MCF 10A (cell line): Measurements from ENCODE around the gene CSF2RB. TPM values are rescaled to one million over a fixed set of nuclear protein-coding genes. Genes with fewer than 3 reads are reported as not detected.

Source experiments
- BruUV-seq: library from RNA; stranded (reverse); fragments of 400-500 nt; replicated peaks from 2 replicates; lab custom pipeline; 2021; lab: Mats Ljungman, UMichigan
- CTCF ChIA-PET: fragments of 300-600 bp; sonication (Branson Sonifier 250); formaldehyde crosslinking; extraction: SDS; loops from one replicate; lab custom pipeline; 2021; ENCODE audit warnings: antibody characterized with exemption, inconsistent platforms; lab: Yijun Ruan, JAX
- POLR2A ChIA-PET: fragments of 300-600, 350-650 bp; sonication (Branson Sonifier 250); formaldehyde crosslinking; extraction: SDS; loops from one replicate; lab custom pipeline; 2020; ENCODE audit warnings: antibody characterized with exemption, inconsistent platforms; lab: Yijun Ruan, JAX
- DNase-seq: peaks from one replicate; pipeline ENCODE4 v3.0.0-alpha.2; 2018; ENCODE audit not compliant: unreplicated experiment
- H3K27ac Mint-ChIP-seq: one replicate; pipeline ENCODE4 v1.8.0; 2022; ENCODE audit warnings: mild to moderate bottlenecking, low read depth, mixed read lengths; ENCODE audit not compliant: unreplicated experiment
- H3K27me3 Mint-ChIP-seq: one replicate; pipeline ENCODE4 v1.8.0; 2022; ENCODE audit warnings: mixed read lengths; ENCODE audit not compliant: insufficient read depth, unreplicated experiment
- H3K36me3 Mint-ChIP-seq: one replicate; pipeline ENCODE4 v1.8.0; 2022; ENCODE audit warnings: mild to moderate bottlenecking, moderate library complexity, mixed read lengths; ENCODE audit not compliant: insufficient read depth, unreplicated experiment
- H3K4me1 Mint-ChIP-seq: one replicate; pipeline ENCODE4 v1.8.0; 2022; ENCODE audit warnings: mixed read lengths; ENCODE audit not compliant: insufficient read depth, unreplicated experiment
- H3K4me3 Mint-ChIP-seq: one replicate; pipeline ENCODE4 v1.8.0; 2022; ENCODE audit warnings: mild to moderate bottlenecking, moderate library complexity, mixed read lengths; ENCODE audit not compliant: unreplicated experiment
- H3K9me3 Mint-ChIP-seq: one replicate; pipeline ENCODE4 v1.8.0; 2022; ENCODE audit warnings: mixed read lengths; ENCODE audit not compliant: unreplicated experiment
- CTCF ChIP-seq: fragments of 200-600 bp; IDR thresholded peaks from one replicate; pipeline ENCODE4 v1.8.0; 2022; ENCODE audit warnings: antibody characterized with exemption, mild to moderate bottlenecking; ENCODE audit not compliant: unreplicated experiment
- intact Hi-C: fragments of 100-400 bp; cut with micrococcal nuclease; formaldehyde crosslinking; loops from 2 replicates; pipeline ENCODE4 v1.14.1; 2022
- total RNA-seq: library from RNA; stranded (reverse); gene quantifications from 2 replicates; pipeline ENCODE4 v1.2.3, GENCODE V29; 2022

The CSF2RB gene
- total RNA-seq, 1 experiment from 2014 or later = not detected

- no TSS peak for BruUV-seq
- ChIA-PET CTCF (interaction anchor here (0.6 kb wide), 1 partner anchor 50 kb away, joined by 4 read pairs; no protein-coding TSS in a partner anchor), POLR2A (no interaction called here)
- Mint-ChIP-seq H3K4me1 (no peaks in the 10 kb centered on the region), H3K27me3 (peaks cover 67% of the 10 kb centered on the region), H3K9me3 (no peaks in the 10 kb centered on the region), H3K36me3 (no peaks in the 10 kb centered on the region), H3K27ac (no peak overlapping the region), H3K4me3 (no peak overlapping the region)
- no peak for DNase-seq
- no peak for TF ChIP-seq CTCF
- intact Hi-C loops = no loop called here
Observed at GRCh38 chr22:36926721-36927435, 13.4 kb downstream of the CSF2RB start.

- intact Hi-C loops = no loop called here
- POLR2A ChIA-PET = no interaction called here
- Mint-ChIP-seq H3K9me3 (no peaks in the 10 kb centered on the region), H3K4me3 (no peak overlapping the region), H3K4me1 (no peaks in the 10 kb centered on the region), H3K27me3 (peaks cover 66% of the 10 kb centered on the region), H3K36me3 (no peaks in the 10 kb centered on the region), H3K27ac (no peak overlapping the region)
- no peak for TF ChIP-seq CTCF
- no TSS peak for BruUV-seq
- DNase-seq = no peak
- CTCF ChIA-PET = no interaction called here
Observed at GRCh38 chr22:36927671-36928070, 14.2 kb downstream of the CSF2RB start.

GRCh38 chr22:36928196-36928595, 14.8 kb downstream of the CSF2RB start:
- CTCF ChIA-PET = no interaction called here
- TF ChIP-seq CTCF = no peak
- no peak for DNase-seq
- intact Hi-C loops = no loop called here
- Mint-ChIP-seq H3K36me3 (no peaks in the 10 kb centered on the region), H3K9me3 (no peaks in the 10 kb centered on the region), H3K27me3 (peaks cover 66% of the 10 kb centered on the region), H3K4me1 (no peaks in the 10 kb centered on the region), H3K27ac (no peak overlapping the region), H3K4me3 (no peak overlapping the region)
- POLR2A ChIA-PET = no interaction called here
- no TSS peak for BruUV-seq

- Mint-ChIP-seq H3K27me3 (peaks cover 66% of the 10 kb centered on the region), H3K4me1 (no peaks in the 10 kb centered on the region), H3K9me3 (no peaks in the 10 kb centered on the region), H3K36me3 (no peaks in the 10 kb centered on the region), H3K27ac (no peak overlapping the region), H3K4me3 (no peak overlapping the region)
- CTCF ChIA-PET = interaction anchor here (0.5 to 1.0 kb wide), 2 partner anchors 55 to 165 kb away, joined by 3 read pairs; no protein-coding TSS in a partner anchor
- POLR2A ChIA-PET = interaction anchor here (1.3 kb wide), 1 partner anchor 9 kb away, joined by 3 read pairs; no protein-coding TSS in a partner anchor
- intact Hi-C loops = no loop called here
- TF ChIP-seq CTCF = no peak
- BruUV-seq = no TSS peak
- no peak for DNase-seq
Observed at GRCh38 chr22:36928786-36929535, 15.5 kb downstream of the CSF2RB start.
